PC-9 (cell line): ENCODE results near the gene SUGCT.

Source experiments
- CTCF ChIP-seq: fragments of 200-600 bp; sonication (generic); conservative IDR thresholded peaks from 2 replicates; pipeline ENCODE4 v1.6.1; 2017; ENCODE audit warnings: mixed run types, antibody characterized with exemption, mild to moderate bottlenecking, moderate library complexity
- EZH2 ChIP-seq: fragments of 200-600 bp; sonication (generic); IDR thresholded peaks from 2 replicates; pipeline ENCODE4 v1.8.0; 2017; ENCODE audit warnings: antibody characterized with exemption, low read depth

GRCh38 chr7:40749877-40750276 is 615.1 kb downstream of the SUGCT start:
- TF ChIP-seq CTCF: no peak
- no peak for TF ChIP-seq EZH2
